T-helper 1 cell treated with Interleukin-12 subunit alpha and Interleukin-12 subunit beta and Interleukin-4 antibody, amounts not matched to agents 30 ng/mL and 1 ng/mL, for 36 hours (primary cell): ENCODE data around the gene PLCD1. TPM values are rescaled to one million over a fixed set of nuclear protein-coding genes. Genes with fewer than 3 reads are reported as not detected.
"Not testable (repeated sequence)": the region's sequence is repeated elsewhere in the genome, so short reads cannot be mapped to it uniquely, and the experiment has no call there.

Source experiments
- intact Hi-C: fragments of 100-400 bp; cut with micrococcal nuclease; formaldehyde crosslinking; loops from one replicate; pipeline ENCODE4 v1.15.1; 2024
- total RNA-seq: library from RNA; stranded (reverse); gene quantifications from 2 replicates; pipeline ENCODE4 v1.2.3, GENCODE V29; 2022

PLCD1 gene
- total RNA-seq = 16.6 and 18.5 TPM in 2 replicates

GRCh38 chr3:38029400-38030125 is at the start of gene PLCD1:
TSS of gene PLCD1 (minus strand) at chr3:38029642. CDS start at chr3:38029539, 103 bp downstream.
- intact Hi-C loops = loop anchor here (10.0 kb wide), 1 partner anchor 1235 kb away; no protein-coding TSS in a partner anchor

- intact Hi-C loops = not testable (repeated sequence)
Observed at GRCh38 chr3:38077073-38077472, 47.6 kb upstream of the PLCD1 start.

- intact Hi-C loops = no loop called here
Observed at GRCh38 chr3:38070013-38070412, 40.6 kb upstream of the PLCD1 start.

DNA sequence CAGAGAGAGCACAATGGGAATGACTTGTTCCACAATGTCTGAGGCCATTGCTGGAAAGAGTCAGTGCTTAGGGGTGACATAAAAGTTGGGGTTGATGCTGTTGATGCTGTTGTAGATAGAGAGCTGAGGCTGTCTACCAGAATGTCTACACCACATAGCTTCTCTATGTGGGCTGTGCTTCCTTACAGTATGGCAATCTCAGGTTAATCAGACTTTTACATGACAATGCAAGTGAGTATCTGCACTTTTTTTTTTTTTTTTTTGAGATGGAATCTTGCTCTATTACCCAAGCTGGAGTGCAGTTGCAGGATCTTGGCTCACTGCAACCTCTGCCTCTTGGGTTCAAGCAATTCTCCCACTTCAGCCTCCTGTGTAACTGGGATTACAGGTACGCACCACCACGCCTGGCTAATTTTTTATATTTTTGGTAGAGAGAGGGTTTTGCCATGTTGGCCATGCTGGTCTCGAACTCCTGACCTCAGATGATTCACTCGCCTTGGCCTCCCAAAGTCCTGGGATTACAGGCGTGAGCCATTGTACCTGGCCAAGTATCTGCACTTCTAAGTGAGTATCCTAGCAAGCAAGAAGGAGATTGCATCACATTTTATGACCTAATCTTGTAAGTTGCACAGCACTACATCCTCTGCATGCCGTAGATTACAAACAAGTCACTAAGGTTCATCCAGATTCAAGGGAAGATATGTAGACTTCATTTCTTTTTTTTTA is 38.2 kb upstream of the PLCD1 start:
- intact Hi-C loops = no loop called here

GRCh38 chr3:38064453-38064852 is 35.0 kb upstream of the PLCD1 start:
- intact Hi-C loops = not testable (repeated sequence)

DNA sequence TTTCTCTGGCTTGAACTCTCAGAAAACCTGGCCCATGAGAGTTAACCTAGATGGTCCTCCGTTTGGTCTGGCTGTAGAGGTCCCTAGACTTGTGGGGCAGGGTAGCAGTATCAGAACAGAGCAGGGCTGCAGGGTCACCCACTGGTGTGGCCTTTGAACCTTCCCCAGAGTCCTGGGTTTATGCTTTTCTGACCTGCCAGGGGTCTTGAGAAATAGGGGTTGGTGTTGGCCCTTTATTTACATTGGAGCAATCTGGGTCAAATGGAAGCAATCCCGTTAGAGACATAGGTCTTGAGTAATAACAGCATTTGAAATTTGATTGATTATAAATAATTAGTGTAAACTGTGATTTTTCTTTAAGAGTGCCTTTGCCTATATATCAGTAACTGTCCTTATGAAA is 33.4 kb upstream of the PLCD1 start:
- intact Hi-C loops = no loop called here

- intact Hi-C loops = no loop called here
Observed at GRCh38 chr3:38059591-38059990, 30.1 kb upstream of the PLCD1 start.

- intact Hi-C loops = no loop called here
Observed at GRCh38 chr3:38059148-38059547, 29.7 kb upstream of the PLCD1 start.

- intact Hi-C loops = no loop called here
Observed at GRCh38 chr3:38054499-38055001, 25.1 kb upstream of the PLCD1 start.

GRCh38 chr3:38053813-38054498 is 24.5 kb upstream of the PLCD1 start:
- intact Hi-C loops = not testable (repeated sequence)

GRCh38 chr3:38053286-38053685 is 23.8 kb upstream of the PLCD1 start:
- intact Hi-C loops = not testable (repeated sequence)

- intact Hi-C loops = no loop called here
Observed at GRCh38 chr3:38051131-38051530, 21.7 kb upstream of the PLCD1 start.

GRCh38 chr3:38049358-38050126 is 20.1 kb upstream of the PLCD1 start:
- intact Hi-C loops = no loop called here

- intact Hi-C loops = no loop called here
Observed at GRCh38 chr3:38047896-38048295, 18.5 kb upstream of the PLCD1 start.

DNA sequence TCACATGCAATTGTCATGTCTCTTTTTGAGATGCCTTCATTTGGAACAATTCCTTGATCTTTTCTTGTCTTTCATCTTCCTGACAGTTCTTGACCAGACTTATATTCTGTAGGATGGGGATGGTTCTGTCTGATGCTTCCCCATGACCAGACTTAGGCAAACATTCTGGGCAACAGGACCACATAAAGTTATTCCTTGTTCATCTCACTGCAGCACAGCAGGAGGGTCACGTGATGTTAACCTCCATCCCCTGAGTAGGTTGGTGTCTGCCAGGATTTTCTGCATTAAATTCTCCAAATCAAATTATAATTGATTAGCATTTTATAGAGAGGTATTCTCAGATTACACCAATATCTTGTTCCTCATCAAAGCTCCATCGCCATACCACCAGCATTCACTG is 17.4 kb upstream of the PLCD1 start:
- intact Hi-C loops = no loop called here

DNA sequence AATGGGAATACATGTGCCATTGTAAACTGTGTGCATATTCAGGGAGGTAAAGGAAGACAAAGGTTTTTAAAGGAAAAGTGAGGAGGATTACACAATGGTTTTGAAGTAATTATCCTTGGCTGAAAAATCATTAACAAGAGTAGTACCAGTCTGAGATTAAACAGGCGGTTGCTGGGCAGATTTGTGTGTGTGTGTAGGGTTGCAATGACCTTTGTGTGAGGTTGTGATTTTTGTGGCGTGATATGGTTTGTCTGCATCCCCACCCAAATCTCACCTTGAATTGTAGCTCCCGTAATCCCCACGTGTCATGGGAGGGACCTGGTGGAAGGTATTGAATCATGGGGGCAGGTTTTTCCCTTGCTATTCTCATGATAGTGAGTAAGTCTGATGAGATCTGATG is 16.6 kb upstream of the PLCD1 start:
- intact Hi-C loops = no loop called here

DNA sequence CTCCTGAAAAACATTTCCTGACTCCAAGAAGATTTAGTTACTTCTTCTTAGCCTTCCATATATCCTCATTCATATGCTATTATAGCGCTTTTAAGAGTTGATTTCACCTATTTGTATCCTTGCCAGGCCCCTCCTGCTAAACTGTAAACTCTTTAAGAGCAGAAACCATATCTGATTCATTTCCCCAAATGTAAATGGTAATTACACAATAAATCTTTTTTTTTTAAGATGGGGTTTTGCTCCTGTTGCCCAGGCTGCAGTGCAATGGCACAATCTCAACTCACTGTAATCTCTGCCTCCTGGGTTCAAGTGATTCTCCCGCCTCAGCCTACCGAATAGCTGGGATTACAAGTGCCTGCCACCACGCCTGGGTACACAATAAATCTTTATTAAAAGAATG is 14.0 kb upstream of the PLCD1 start:
- intact Hi-C loops = no loop called here

- intact Hi-C loops = loop anchor here (1.0 kb wide), 1 partner anchor 36 kb away; no protein-coding TSS in a partner anchor
Observed at GRCh38 chr3:38040401-38040800, 11.0 kb upstream of the PLCD1 start.

- intact Hi-C loops = loop anchor here (1.0 to 10.0 kb wide), 11 partner anchors 9 to 1225 kb away; partner anchors contain the start of genes ACAA1, EXOG, OXSR1 and XYLB
Observed at GRCh38 chr3:38039899-38040261, 10.4 kb upstream of the PLCD1 start.

DNA sequence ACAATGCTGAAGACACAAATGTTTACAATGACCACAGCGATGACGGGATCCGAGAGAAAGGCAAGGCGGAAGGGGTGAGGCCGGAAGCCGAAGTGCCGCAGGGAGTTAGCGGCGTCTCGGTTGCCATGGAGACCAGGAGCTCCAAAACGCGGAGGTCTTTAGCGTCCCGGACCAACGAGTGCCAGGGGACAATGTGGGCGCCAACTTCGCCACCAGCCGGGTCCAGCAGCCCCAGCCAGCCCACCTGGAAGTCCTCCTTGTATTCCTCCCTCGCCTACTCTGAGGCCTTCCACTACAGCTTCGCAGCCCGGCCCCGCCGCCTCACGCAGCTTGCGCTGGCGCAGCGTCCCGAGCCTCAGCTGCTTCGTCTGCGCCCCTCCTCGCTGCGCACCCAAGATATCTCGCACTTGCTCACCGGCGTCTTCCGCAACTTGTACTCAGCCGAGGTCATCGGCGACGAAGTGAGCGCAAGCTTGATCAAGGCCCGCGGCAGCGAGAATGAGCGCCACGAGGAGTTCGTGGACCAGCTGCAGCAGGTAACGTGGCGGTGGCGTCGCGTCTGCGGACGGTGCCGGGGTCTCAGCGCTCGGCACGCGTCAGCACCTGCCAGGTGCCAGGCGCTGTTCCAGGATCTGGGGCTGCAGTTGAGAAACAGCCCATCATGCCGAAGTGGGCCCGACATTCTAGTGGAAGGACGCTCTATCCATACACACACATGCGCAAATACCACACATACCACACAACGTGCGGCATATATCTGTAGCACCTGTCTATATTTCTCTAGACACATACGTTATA is 9.9 kb upstream of the PLCD1 start, which contains the start of gene DLEC1:
DLEC1 (plus strand) TSS at position 108 of the 798 bp plus-strand sequence; CDS start at position 126, 18 bp downstream.
- intact Hi-C loops = loop anchor here (1.0 to 10.0 kb wide), 10 partner anchors 8 to 1226 kb away; partner anchors contain the start of genes ACAA1, EXOG, OXSR1 and XYLB
